Rectal smooth muscle tissue (tissue), 1 donor: ENCODE data around the gene SLC25A22.
A peak's percentile ranks its signal among the peaks of the same experiment; 100 is the strongest.

Experiments used
- H3K27ac ChIP-seq: one replicate; pipeline ENCODE4 v1.7.0; 2013; ENCODE audit warnings: low read depth, low read length, inconsistent platforms
- H3K27me3 ChIP-seq: one replicate; pipeline ENCODE4 v1.7.0; 2013; ENCODE audit warnings: low read length; ENCODE audit not compliant: control insufficient read depth, insufficient read depth
- H3K36me3 ChIP-seq: one replicate; pipeline ENCODE4 v1.7.0; 2013; ENCODE audit warnings: low read length; ENCODE audit not compliant: control insufficient read depth, insufficient read depth
- H3K4me1 ChIP-seq: one replicate; pipeline ENCODE4 v1.7.0; 2013; ENCODE audit warnings: low read length; ENCODE audit not compliant: control insufficient read depth, insufficient read depth
- H3K4me3 ChIP-seq: one replicate; pipeline ENCODE4 v1.7.0; 2013; ENCODE audit warnings: low read length
- H3K9ac ChIP-seq: one replicate; pipeline ENCODE4 v1.7.0; 2013; ENCODE audit warnings: low read length

SLC25A22 gene

GRCh38 chr11:782264-783174 is 15.6 kb downstream of the SLC25A22 start:
- peaks cover 3% of the 10 kb centered on the region for H3K4me1 ChIP-seq
- no peak overlapping the region for H3K9ac ChIP-seq
- H3K36me3 ChIP-seq: no peaks in the 10 kb centered on the region
- H3K27me3 ChIP-seq: no peaks in the 10 kb centered on the region
- H3K4me3 ChIP-seq: no peak overlapping the region
- no peak overlapping the region for H3K27ac ChIP-seq

- Histone ChIP-seq H3K36me3 (no peaks in the 10 kb centered on the region), H3K4me1 (peaks cover 5% of the 10 kb centered on the region), H3K9ac (no peak overlapping the region), H3K27me3 (no peaks in the 10 kb centered on the region), H3K27ac (no peak overlapping the region), H3K4me3 (no peak overlapping the region)
Observed at GRCh38 chr11:779955-780532, 18.0 kb downstream of the SLC25A22 start.

GRCh38 chr11:778976-779954 is 18.8 kb downstream of the SLC25A22 start:
- peaks cover 5% of the 10 kb centered on the region for H3K4me1 ChIP-seq

GRCh38 chr11:777288-778255 is 20.5 kb downstream of the SLC25A22 start, which contains the start of gene GATD1:
TSS of gene GATD1 (minus strand) at chr11:777487. CDS start at chr11:777462, 25 bp downstream.
- H3K4me3 ChIP-seq: peak within 1 kb of the TSS; percentile 82
- peak within 1 kb of the TSS; percentile 53 for H3K9ac ChIP-seq
- peak within 1 kb of the TSS; percentile 80 for H3K27ac ChIP-seq
- H3K27me3 ChIP-seq: no peaks in the 10 kb centered on the region
- H3K4me1 ChIP-seq: peaks cover 2% of the 10 kb centered on the region
- peaks cover 2% of the 10 kb centered on the region for H3K36me3 ChIP-seq

More at GRCh38 chr11:778976-779954, 18.8 kb downstream of the SLC25A22 start:
- no peak overlapping the region for H3K27ac ChIP-seq
- H3K27me3 ChIP-seq: no peaks in the 10 kb centered on the region
- no peaks in the 10 kb centered on the region for H3K36me3 ChIP-seq
- no peak overlapping the region for H3K9ac ChIP-seq
- no peak overlapping the region for H3K4me3 ChIP-seq

- Histone ChIP-seq H3K36me3 (peaks cover 4% of the 10 kb centered on the region), H3K9ac (peak overlapping the region; percentile 53), H3K27me3 (no peaks in the 10 kb centered on the region), H3K4me3 (peak overlapping the region; percentile 82), H3K4me1 (peaks cover 2% of the 10 kb centered on the region), H3K27ac (peak overlapping the region; percentile 80)
Observed at GRCh38 chr11:776561-777287, 21.4 kb downstream of the SLC25A22 start.

- Histone ChIP-seq H3K4me1 (peaks cover 2% of the 10 kb centered on the region), H3K9ac (peak overlapping the region; percentile 53), H3K27me3 (no peaks in the 10 kb centered on the region), H3K36me3 (peaks cover 4% of the 10 kb centered on the region), H3K27ac (no peak overlapping the region), H3K4me3 (peak overlapping the region; percentile 82)
Observed at GRCh38 chr11:776263-776560, 21.9 kb downstream of the SLC25A22 start.

GRCh38 chr11:774873-775592 is 23.0 kb downstream of the SLC25A22 start:
- Histone ChIP-seq H3K4me3 (no peak overlapping the region), H3K36me3 (peaks cover 10% of the 10 kb centered on the region), H3K27me3 (no peaks in the 10 kb centered on the region), H3K4me1 (peaks cover 2% of the 10 kb centered on the region), H3K9ac (no peak overlapping the region), H3K27ac (no peak overlapping the region)

- Histone ChIP-seq H3K27me3 (no peaks in the 10 kb centered on the region), H3K27ac (no peak overlapping the region), H3K9ac (no peak overlapping the region), H3K4me1 (peaks cover 2% of the 10 kb centered on the region), H3K4me3 (no peak overlapping the region), H3K36me3 (peaks cover 13% of the 10 kb centered on the region)
Observed at GRCh38 chr11:773830-774229, 24.3 kb downstream of the SLC25A22 start.

- Histone ChIP-seq H3K9ac (no peak overlapping the region), H3K27ac (no peak overlapping the region), H3K36me3 (peaks cover 13% of the 10 kb centered on the region), H3K4me3 (no peak overlapping the region), H3K4me1 (peaks cover 2% of the 10 kb centered on the region), H3K27me3 (no peaks in the 10 kb centered on the region)
Observed at GRCh38 chr11:773425-773824, 24.7 kb downstream of the SLC25A22 start.

GRCh38 chr11:772429-773390 is 25.4 kb downstream of the SLC25A22 start:
- no peaks in the 10 kb centered on the region for H3K27me3 ChIP-seq
- no peak overlapping the region for H3K9ac ChIP-seq
- peaks cover 13% of the 10 kb centered on the region for H3K36me3 ChIP-seq
- peaks cover 2% of the 10 kb centered on the region for H3K4me1 ChIP-seq
- no peak overlapping the region for H3K27ac ChIP-seq
- H3K4me3 ChIP-seq: no peak overlapping the region
